HG02623 (cell line): ENCODE data around the gene KCNQ5.
"Not testable (repeated sequence)": the region's sequence is repeated elsewhere in the genome, so short reads cannot be mapped to it uniquely, and the experiment has no call there.

ENCODE experiments used
- ATAC-seq: cut with Tn5 transposase; IDR thresholded peaks from one replicate; pipeline ENCODE4 v1.9.1; 2021; ENCODE audit warnings: moderate library complexity; ENCODE audit not compliant: unreplicated experiment

KCNQ5 gene

GRCh38 chr6:72890671-72891070 is 268.8 kb downstream of the KCNQ5 start:
- ATAC-seq: no peak

- ATAC-seq: no peak
Measured at GRCh38 chr6:72892901-72893300, 271.0 kb downstream of the KCNQ5 start.

DNA sequence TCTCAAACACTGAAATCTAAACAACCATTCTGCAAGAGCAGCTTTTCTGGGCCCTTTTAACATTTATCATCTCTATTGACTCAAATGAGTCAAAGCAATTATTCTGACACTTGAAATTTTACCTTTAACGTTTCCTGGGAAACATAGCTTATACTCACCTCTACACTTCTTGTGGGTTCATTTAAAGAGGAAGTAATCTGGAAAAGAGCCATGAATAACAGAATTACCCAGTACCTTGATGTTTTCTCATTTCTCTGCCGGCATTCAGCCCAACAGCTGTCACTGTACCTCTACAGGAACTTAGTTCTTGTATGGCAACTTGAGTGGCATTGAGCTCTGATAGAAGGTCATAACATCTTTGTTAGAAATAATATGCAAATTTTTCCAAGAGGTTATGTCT is 272.2 kb downstream of the KCNQ5 start:
- no peak for ATAC-seq

GRCh38 chr6:72898313-72898712 is 276.4 kb downstream of the KCNQ5 start:
- not testable (repeated sequence) for ATAC-seq

- ATAC-seq: no peak
Measured at GRCh38 chr6:72905705-72906478, 284.0 kb downstream of the KCNQ5 start.

- ATAC-seq: no peak
Measured at GRCh38 chr6:72911463-72912155, 289.7 kb downstream of the KCNQ5 start.

DNA sequence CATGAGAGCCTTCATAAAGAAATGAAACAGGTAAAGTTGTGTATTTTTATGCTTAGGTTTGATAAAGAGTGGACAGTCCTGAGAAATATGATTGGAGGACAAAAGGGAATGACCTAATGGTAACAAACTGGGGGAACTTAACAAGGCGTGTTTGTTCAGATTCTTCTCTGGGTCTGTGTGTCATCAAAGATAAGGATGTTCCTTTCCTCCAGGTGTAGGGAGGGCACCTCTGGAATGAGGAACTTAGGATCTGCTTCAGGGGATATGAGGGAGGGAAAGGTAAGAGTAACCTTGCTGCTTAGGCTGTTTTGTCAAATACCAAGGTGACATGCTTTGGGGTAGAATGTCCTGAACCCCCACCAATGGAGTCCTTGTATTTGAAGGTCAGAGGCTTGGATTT is 291.9 kb downstream of the KCNQ5 start:
- no peak for ATAC-seq

- no peak for ATAC-seq
Measured at GRCh38 chr6:72916298-72916697, 294.4 kb downstream of the KCNQ5 start.

- ATAC-seq: no peak
Measured at GRCh38 chr6:72916906-72917305, 295.0 kb downstream of the KCNQ5 start.

- ATAC-seq: no peak
Measured at GRCh38 chr6:72922401-72922800, 300.5 kb downstream of the KCNQ5 start.

DNA sequence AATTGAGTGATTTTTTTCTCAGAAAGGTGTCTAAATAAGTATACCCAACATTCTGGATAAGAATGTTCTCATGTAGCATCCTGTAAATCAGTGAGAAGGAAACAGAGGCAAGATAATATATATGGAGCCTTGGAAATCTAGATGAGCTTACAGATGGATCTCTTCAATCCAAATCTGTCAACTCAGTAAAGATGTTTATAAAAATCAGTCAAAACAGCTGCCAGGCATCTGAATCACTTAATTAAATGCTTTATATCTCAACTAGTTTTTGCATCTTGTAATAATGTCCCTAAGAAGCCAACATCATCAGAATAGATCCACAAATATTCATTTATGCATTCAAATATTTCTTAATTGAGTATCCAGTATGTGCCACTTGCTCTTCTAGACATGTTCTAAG is 303.3 kb downstream of the KCNQ5 start:
- no peak for ATAC-seq

DNA sequence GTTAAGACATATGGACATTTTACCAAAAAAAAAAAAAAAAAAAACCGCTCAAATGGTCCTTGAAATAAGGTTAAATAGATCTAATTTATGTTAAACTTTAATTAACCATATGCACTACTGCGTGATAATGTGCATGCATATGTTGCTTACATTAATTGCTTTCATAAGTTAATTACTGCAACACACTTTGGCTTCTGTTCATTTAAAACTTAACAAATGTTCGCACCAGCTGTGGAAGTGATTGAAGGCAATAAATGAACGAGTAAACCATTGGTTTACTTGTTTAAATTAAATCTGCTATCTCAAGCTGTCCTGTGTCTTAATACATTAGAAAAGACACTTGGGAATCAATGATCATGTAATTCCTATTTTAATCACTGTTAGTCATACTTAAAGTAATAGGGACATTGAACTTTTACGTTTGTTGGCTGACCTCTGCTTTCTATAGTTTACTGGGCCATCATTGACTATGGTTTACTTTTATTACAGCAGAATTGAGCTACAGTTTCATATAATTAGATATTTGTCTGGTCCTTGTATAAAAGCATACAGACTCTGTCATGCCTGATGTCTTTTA is 308.8 kb downstream of the KCNQ5 start:
- no peak for ATAC-seq

- no peak for ATAC-seq
Measured at GRCh38 chr6:72931325-72931887, 309.5 kb downstream of the KCNQ5 start.

DNA sequence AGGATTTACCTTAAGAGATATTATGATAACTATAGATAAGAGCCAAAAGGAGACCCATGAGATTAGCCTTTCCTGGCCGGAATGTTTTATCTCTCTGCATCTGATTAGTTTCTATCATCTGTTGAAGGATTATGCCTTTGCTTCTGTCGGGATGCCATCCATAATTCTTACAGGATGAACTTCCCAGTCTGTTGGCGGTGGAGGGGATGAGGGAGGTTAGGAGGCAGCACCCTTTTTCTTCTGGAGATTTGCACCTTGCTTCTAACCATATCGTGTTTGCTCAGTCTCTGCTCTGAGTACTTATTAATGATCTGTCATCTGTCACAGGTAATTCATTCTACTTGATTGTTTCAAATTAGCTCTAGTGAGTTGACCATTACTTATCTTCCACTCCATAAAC is 311.4 kb downstream of the KCNQ5 start:
- no peak for ATAC-seq

GRCh38 chr6:72936766-72937559 is 315.1 kb downstream of the KCNQ5 start:
- no peak for ATAC-seq

GRCh38 chr6:72938104-72938503 is 316.2 kb downstream of the KCNQ5 start:
- no peak for ATAC-seq

- ATAC-seq: no peak
Measured at GRCh38 chr6:72939004-72939403, 317.1 kb downstream of the KCNQ5 start.

GRCh38 chr6:72940265-72940664 is 318.4 kb downstream of the KCNQ5 start:
- ATAC-seq: no peak

DNA sequence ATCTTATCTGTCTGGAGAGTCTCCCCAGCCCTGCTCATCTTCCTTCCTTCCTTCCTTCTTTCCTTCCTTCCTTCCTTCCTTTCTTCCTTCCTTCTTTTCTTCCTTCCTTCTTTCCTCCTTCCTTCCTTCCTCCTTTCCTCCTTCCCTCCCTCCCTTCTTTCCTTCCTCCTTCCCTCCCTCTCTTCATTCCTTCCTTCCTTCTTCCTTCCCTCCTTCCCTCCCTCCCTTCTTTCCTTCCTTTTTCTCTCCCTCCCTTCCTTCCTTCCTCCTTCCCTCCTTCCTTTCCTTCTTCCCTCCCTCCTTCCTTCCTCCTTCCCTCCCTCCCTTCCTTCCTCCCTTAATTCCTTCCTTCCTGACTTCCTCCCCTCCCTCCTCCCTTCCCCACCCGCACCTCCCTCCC is 319.4 kb downstream of the KCNQ5 start:
- no peak for ATAC-seq

DNA sequence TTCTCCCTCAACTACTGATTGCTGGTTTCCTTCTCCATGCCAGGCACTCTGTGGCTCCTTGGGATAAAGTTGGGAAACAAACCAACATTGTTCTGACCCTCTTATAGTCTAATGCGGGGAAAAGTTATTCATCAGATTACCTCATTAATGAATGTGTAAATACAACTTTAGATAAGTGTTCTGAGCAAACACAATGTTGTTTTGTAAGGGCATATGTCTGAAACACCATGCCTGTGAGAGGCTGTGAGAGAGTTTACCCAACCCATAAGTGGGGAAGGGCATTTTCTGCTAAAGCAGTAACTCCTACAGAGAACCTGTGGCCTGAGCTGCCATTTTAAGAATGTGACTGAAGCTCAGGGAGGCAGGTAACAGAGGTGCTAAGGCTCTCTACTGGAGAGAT is 319.9 kb downstream of the KCNQ5 start:
- no peak for ATAC-seq

- ATAC-seq: no peak
Measured at GRCh38 chr6:72943699-72944098, 321.8 kb downstream of the KCNQ5 start.
